ENCODE data around the gene TMEFF2.

The TMEFF2 gene

DNA sequence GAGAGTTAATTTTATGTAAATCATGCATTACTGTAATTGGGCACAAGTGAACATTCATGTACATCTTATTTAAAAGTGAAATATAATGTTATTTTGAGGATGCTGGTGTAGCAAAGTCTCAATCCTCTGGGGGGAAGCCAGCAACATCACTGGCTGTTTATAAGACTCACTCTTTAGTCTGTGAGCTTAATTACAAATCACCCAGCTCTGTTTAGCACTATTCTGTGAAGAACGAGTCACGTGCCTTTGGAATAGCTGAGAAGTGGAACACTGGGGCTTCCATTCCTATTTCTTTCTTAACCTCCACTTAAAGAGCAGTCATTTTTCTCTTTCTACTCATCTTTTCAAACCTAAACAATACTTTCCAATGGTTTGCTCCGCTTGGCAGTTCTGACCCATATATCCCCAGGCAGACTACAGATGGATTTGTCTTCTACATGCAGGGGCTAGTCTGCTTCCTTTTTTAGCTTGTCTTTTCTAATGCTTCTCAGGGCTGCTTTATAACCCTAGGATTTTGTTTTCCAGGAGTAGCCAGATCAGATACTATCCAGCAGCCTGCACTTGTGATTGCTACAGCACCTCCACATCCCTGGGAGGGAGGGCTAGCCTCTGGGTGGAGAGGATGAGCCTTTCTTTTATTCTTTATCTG, 252.5 kb downstream of the TMEFF2 start:
- no peaks in the 10 kb centered on the region for H3K27me3 ChIP-seq (replicated peaks)
- TF ChIP-seq, protein P1, sequence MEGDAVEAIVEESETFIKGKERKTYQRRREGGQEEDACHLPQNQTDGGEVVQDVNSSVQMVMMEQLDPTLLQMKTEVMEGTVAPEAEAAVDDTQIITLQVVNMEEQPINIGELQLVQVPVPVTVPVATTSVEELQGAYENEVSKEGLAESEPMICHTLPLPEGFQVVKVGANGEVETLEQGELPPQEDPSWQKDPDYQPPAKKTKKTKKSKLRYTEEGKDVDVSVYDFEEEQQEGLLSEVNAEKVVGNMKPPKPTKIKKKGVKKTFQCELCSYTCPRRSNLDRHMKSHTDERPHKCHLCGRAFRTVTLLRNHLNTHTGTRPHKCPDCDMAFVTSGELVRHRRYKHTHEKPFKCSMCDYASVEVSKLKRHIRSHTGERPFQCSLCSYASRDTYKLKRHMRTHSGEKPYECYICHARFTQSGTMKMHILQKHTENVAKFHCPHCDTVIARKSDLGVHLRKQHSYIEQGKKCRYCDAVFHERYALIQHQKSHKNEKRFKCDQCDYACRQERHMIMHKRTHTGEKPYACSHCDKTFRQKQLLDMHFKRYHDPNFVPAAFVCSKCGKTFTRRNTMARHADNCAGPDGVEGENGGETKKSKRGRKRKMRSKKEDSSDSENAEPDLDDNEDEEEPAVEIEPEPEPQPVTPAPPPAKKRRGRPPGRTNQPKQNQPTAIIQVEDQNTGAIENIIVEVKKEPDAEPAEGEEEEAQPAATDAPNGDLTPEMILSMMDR (IDR thresholded peaks at IDR 0.05; ENCODE audit: low read depth, low read length, missing control alignments), result no peak
- no peaks in the 10 kb centered on the region for H3K36me3 ChIP-seq (replicated peaks)
- no peak overlapping the region for H3K27ac ChIP-seq
- H3K4me3 ChIP-seq (ENCODE audit: low read depth, low read length), result no peak overlapping the region
- no peak for DNase-seq
- in situ Hi-C loops (cut with HindIII; ENCODE audit: low pct_ligation_motif_present, low sequenced_read_pairs), result no loop called here

DNA sequence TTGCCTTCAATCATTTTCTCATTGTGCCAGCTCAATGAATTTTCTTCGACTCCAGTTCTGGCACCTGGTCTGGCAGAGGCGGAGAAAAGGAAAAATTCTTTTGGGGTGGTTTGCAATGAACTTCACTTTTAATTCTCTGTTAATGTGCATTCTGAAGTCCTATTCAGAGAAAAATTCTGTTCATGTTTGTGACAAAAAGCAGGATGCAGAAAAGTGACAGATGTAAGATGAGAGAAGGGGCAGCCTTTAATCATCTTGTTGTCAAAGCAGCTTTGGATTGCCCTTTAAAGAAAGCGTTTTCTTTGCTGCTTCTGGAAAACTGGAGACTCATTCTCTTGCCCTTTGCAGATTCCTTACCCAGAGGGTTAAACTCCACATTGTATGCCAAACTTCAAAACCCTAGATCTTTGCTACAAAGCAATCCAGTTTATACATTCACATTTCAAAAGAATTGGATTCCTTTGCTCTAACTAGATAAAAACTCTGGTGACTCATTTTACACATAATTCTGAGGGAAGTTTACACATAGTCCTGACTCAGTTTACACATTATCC, 253.3 kb downstream of the TMEFF2 start:
- no peaks in the 10 kb centered on the region for H3K27me3 ChIP-seq (replicated peaks)
- H3K36me3 ChIP-seq (replicated peaks), result no peaks in the 10 kb centered on the region
- no peak overlapping the region for H3K4me3 ChIP-seq (ENCODE audit: low read depth, low read length)
- in situ Hi-C loops (cut with HindIII; ENCODE audit: low pct_ligation_motif_present, low sequenced_read_pairs), result no loop called here
- no peak for DNase-seq
- no peak overlapping the region for H3K27ac ChIP-seq
- TF ChIP-seq, protein P1 (IDR thresholded peaks at IDR 0.05; ENCODE audit: low read depth, low read length, missing control alignments), result no peak

DNA sequence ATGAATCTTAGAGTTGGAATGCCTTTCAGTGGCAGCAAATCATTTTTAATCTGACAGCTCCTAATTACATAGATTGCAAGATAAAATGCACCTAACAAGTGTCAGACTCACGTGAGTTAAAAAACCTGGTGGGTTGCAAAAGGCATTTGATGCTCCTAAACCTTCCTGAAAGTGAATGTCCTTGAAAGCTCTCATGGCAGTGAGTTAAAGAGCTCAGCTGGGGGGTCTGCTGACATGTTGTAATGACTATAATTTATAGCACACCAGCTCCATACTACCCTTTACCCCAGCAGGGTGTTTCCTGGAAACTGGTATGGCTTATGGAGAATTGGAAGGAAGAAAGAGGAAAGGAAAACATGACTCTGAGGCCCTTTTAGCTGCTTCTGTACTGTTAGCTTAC, 256.0 kb downstream of the TMEFF2 start:
- no peak overlapping the region for H3K27ac ChIP-seq
- TF ChIP-seq, protein P1 (IDR thresholded peaks at IDR 0.05; ENCODE audit: low read depth, low read length, missing control alignments), result no peak
- no peak overlapping the region for H3K4me3 ChIP-seq (ENCODE audit: low read depth, low read length)
- H3K27me3 ChIP-seq (replicated peaks), result no peaks in the 10 kb centered on the region
- no peaks in the 10 kb centered on the region for H3K36me3 ChIP-seq (replicated peaks)
- in situ Hi-C loops (cut with HindIII; ENCODE audit: low pct_ligation_motif_present, low sequenced_read_pairs), result no loop called here
- no peak for DNase-seq

GRCh38 chr2:191936882-191937405, 257.8 kb downstream of the TMEFF2 start:
- H3K27ac ChIP-seq, result no peak overlapping the region
- in situ Hi-C loops (cut with HindIII; ENCODE audit: low pct_ligation_motif_present, low sequenced_read_pairs), result no loop called here
- no peaks in the 10 kb centered on the region for H3K36me3 ChIP-seq (replicated peaks)
- DNase-seq, result no peak
- TF ChIP-seq, protein P1 (IDR thresholded peaks at IDR 0.05; ENCODE audit: low read depth, low read length, missing control alignments), result no peak
- H3K4me3 ChIP-seq (ENCODE audit: low read depth, low read length), result no peak overlapping the region
- no peaks in the 10 kb centered on the region for H3K27me3 ChIP-seq (replicated peaks)

GRCh38 chr2:191935247-191935646, 259.5 kb downstream of the TMEFF2 start:
- no peak overlapping the region for H3K27ac ChIP-seq
- no peak overlapping the region for H3K4me3 ChIP-seq (ENCODE audit: low read depth, low read length)
- in situ Hi-C loops (cut with HindIII; ENCODE audit: low pct_ligation_motif_present, low sequenced_read_pairs), result no loop called here
- DNase-seq, result no peak
- TF ChIP-seq, protein P1 (IDR thresholded peaks at IDR 0.05; ENCODE audit: low read depth, low read length, missing control alignments), result no peak
- H3K36me3 ChIP-seq (replicated peaks), result no peaks in the 10 kb centered on the region
- H3K27me3 ChIP-seq (replicated peaks), result no peaks in the 10 kb centered on the region

Measured in brain microvascular endothelial cell (primary cell).